ENCODE data around the gene GRAMD4.
"Not testable (repeated sequence)": the region's sequence is repeated elsewhere in the genome, so short reads cannot be mapped to it uniquely, and the experiment has no call there.

GRAMD4 gene

GRCh38 chr22:46622081-46622521, 1.9 kb downstream of the GRAMD4 start:
- DNase-seq, result no peak

- no peak for DNase-seq
These were observed 5.1 kb downstream of the GRAMD4 start for GRCh38 chr22:46625113-46625842.

DNA sequence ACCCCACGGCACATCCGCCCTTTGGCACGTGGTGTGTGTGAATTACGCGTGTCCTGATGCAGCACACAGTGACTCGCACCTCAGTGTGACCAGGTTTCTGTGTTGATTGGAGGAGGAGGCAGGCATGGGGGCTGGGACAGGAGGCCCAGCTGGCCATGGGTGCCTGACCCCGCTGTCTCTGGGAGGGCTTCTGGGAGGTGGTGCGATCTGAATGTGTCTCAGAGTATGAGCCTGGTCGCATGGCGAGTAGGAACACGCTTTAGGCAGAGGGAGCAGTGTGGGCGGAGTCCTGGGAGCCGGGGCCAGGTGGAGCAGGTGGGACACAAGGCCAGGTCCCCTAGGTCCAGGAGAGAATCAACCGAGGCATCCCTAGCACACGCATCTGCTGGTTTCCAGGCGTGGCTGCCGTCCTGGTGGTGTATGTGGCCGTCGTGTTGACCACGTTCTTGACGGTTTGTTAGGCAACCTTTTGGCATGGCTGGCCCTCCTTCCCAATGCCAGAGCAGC, 5.7 kb downstream of the GRAMD4 start:
- no peak for DNase-seq

- no peak for DNase-seq
These were observed 6.2 kb downstream of the GRAMD4 start for GRCh38 chr22:46626356-46626755.

DNA sequence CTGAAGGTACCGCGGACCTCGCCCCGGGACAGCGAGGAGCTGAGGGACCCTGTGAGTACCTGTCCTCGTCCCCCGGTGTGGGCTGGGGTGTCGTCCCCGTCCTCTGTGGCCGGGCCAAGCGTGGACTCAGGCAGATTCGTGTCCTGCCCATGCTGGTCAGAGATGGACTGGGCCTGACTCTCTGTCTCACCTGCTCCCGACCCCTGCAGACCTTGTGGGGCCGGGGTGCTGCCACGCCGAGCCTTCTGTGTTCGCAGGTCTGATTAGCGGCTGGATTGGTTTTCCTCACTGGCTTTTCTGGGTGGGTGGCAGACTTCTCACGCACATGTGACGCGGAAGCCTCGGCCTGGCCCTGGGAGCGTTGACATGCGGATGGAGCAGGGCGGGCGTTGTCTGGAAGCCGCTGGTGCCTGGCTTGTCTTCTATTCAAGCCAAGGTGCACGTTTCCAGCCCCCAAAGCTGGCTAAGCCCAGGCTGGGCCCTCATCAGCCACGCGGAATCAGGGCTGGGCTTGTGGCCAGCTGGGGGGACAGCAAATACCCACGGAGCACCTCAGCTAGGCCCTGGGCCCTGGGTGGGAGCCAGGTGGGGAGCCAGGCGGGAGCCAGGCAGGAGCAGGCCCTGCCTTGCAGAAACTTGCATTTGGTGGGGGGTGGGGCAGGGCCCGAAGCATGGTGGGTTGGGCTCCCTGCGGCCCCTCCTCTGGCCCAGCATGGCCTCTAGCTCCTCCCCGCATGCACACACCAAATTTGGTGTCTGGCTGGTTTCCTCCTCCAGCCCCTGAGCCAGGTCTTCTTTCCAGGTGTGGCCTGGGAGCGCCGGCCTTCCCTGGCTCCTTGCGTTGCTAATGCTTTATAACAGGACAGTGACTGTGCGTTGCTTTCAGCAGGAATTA, 7.0 kb downstream of the GRAMD4 start:
- DNase-seq, result no peak

GRCh38 chr22:46627806-46628482, 7.8 kb downstream of the GRAMD4 start:
- DNase-seq, result no peak

DNA sequence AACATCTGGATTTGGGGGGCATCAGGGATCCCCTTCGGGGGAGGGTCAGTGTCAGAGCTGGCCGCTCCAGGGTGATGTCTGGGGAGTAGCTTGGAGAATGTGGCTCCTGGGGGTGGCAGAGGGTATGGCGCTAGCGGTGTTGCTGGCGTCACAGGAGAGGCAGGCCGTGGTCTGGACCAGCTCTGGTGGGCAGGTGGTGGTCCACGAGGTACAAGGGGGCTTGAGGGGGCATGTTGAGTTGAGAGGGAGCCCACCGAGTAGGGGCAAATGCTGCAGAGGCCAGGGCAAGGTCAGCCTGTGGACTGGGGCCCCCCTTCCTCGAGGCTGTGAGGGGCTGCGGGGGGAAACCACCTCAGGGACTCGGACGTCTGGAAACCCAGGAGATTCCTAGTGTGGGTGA, 8.6 kb downstream of the GRAMD4 start:
- no peak for DNase-seq

- DNase-seq, result no peak
These were observed 9.1 kb downstream of the GRAMD4 start for GRCh38 chr22:46629291-46629690.

- no peak for DNase-seq
These were observed 10.9 kb downstream of the GRAMD4 start for GRCh38 chr22:46631113-46631512.

DNA sequence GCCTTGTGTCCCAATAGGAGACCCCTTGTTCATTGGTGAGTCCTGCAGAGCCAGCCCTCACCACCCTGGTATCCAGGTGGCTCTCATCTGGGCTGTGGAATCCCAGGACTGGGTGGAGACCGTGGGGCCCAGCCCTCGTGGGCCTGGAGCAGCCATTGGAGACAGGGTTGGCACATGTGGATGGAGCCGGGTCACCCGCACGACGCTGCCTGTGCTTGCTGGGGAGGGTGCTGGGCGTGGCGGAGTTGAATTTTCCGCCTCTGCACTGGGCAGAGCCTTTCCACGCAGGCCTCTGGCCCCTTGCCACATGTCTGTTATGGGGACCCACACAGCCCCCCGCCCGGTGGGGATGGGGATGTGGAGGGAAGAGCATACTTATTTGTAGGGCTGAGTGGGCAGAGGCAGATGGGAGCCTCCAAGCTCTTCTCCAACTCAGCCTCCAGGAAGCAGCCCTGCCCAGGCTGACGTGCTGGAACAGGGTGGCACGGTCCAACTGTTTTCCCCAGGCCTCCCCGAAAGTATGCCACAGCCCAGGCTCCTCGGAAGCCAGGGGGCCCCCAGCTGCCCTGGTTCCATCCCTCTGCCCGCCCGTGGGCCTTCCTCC, 12.6 kb downstream of the GRAMD4 start:
- no peak for DNase-seq

GRCh38 chr22:46633334-46633890, 13.2 kb downstream of the GRAMD4 start:
- DNase-seq, result no peak

DNA sequence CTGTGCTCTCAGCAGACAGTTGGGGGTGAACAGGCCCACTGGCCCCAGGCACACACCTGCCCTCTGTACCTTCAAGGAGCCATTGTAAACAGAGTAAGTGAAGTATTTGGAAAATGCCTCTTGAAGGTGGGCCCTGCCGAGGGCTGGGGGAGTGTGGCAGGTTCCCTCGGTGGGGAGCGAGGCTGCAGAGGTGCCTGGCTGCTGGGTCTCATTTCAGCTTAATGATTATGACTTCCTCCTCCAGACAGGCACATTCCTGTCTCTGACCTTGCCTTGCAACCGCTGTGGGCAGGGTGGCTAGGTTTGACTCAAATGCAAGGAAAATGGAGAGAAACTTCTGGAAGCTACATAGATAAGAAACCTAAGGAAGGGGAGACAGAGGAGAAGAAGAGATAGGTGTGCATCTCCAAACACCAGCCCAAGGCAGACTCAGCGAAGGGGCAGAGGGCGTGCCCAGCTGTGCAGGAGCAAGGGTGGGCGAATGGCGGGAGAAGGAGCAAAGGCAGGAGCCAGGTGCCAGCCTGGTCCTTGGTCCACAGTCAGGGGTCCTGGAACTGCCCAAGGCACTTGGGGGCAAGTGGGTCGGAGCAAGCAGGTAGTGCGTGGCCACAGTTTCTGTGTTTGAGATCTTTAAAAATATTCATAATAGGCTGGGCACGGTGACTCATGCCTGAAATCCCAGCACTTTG, 14.0 kb downstream of the GRAMD4 start:
- DNase-seq, result no peak

GRCh38 chr22:46634973-46635685, 14.9 kb downstream of the GRAMD4 start:
- not testable (repeated sequence) for DNase-seq

GRCh38 chr22:46635756-46636155, 15.6 kb downstream of the GRAMD4 start:
- DNase-seq, result no peak

DNA sequence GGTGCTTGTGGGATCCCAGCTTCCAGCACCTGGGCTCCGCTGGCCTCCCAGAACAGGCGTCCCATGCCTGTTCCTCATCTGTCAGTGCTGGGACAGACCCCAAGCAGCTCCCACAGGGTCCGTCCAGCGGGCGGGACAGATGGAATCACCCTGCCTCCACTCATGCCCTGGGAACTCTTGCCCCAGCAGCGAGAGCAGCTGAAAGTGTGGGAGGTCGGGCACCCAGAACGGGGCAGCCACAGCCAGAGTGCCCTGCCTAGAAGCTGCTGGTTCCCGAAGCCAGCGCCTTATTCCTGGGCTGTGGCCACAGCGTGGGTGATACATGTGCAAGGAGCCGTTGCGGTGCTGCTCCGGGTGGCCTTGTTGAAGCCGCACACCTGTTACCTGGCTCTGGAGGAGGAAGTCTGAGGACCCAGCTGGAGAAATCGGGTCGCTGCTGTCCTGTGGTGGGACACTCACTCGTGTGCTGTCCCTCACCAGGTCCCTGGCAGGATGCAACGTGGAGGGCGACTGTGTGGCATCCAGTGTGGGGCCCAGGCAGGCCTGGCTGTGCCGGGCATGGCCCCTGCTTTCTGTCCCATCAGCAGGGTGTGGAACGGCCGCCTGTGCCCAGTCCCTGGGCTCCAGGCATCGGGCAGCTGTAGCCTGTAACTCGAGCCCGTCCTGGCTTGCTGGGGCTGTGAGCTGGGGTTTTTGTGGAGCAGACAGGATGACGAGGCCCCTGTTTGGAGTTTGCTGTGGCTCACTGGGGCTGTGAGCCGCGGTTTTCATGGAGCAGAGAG, 16.2 kb downstream of the GRAMD4 start:
- no peak for DNase-seq

DNA sequence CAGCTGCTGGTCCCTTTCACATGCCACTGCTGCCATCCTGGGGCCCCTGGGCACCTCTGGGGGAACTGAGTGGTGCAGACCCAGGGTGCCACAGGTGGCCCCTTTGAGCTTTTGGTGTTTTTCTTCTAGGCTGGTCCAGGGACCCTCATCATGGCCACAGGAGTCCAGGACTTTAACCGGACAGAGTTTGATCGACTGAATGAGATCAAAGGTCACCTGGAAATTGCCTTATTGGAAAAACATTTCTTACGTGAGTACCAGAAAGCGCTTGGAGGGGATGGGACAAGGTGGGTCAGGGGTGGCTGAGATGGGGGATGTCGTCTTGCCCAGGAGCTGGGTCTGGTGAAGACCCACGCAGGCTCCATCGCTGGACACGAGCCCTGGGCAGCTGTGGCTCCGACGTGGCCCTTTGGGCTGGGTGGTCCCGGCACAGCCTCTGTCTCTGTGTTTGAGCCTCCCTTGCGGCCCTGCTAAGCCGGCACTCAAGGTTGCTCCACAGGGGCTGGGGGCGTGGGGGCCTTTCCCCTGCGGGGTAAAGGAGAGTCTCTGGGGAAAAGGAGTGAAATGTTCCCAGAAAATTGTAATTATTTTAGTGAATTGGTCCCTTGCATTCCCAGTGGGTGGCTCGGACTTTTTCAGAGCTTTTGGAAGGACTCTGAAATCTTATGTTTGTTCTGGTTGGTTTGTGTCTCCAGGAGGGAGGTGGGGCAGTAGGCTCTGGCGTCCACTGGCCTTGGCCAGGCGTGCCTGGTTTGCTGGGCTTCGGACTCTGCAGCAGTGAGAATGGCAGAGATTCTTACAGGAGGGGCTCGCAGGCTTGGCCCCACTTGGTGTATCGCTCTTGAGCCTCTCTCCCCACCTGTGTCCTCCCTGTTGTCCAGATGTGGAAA, 17.8 kb downstream of the GRAMD4 start:
- no peak for DNase-seq

GRCh38 chr22:46638601-46639431, 18.6 kb downstream of the GRAMD4 start:
- DNase-seq, result no peak

DNA sequence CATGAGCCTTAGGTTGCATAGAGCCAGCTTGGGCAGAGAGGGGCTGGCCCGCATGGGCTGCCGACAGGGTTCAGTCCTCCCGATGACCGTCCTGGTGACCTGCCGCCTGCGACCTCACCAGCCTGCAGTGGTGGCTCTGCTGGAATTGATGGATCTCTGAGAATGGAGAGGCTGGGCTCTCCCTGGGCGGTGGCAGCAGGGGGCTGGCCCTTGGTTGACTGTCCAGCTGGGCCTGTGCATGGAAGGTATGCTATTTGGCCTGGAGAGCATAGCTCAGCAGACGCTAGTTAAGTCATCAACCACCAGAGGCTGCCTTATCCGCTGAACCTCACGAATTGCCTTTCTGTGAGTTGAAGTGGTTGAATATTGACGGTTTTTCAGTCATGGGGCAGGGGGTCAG, 19.7 kb downstream of the GRAMD4 start:
- DNase-seq, result no peak

Data from activated gamma-delta T cell treated with Interleukin-2 at 50 U/mL for 16 hours (primary cell).